NCI-H1436 treated with DMSO at 0.1 percent for 48 hours (cell line): ENCODE measurements around the gene ADGRA3.
"Not testable (repeated sequence)": the region's sequence is repeated elsewhere in the genome, so short reads cannot be mapped to it uniquely, and the experiment has no call there.

Experiments
- DNase-seq: peaks from one replicate; lab custom pipeline; 2025; lab: John Stamatoyannopoulos, UW

ADGRA3 gene

DNA sequence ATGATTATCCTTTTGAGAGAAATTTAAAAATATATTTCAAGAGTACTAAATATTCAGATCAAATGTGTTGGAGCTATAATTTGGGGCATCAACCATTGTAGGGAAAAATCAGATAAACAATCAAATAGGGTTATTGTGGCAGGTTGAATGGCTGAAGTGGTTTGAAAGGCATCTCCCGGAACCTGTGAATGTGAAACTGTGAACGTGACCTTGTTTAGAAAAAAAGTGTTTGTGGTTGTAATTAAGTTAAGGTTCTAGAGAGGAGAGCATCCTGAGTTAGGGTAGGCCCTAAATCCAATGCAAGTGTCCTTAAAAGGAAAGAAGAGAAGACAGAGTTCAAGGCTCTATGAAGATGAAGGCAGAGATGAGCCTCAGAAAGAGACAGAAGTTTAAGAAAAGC, 37.4 kb downstream of the ADGRA3 start:
- no peak for DNase-seq

DNA sequence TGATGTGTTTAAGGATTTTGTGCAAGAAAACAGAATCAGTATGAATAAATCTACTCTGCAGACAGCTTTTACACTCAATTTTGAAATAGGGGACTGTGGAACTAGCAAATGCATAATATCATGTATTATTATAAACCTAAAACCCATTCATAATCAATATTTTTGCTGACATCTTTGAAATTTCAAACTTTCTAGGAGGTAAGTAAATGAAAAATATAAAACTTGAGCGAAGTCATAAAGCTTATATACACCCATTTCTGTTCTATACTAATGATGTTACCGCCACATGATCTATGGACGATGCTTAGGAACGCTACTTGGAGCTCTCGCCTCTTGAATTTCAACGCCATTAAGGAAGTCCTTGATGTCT, 38.1 kb downstream of the ADGRA3 start:
- no peak for DNase-seq

DNA sequence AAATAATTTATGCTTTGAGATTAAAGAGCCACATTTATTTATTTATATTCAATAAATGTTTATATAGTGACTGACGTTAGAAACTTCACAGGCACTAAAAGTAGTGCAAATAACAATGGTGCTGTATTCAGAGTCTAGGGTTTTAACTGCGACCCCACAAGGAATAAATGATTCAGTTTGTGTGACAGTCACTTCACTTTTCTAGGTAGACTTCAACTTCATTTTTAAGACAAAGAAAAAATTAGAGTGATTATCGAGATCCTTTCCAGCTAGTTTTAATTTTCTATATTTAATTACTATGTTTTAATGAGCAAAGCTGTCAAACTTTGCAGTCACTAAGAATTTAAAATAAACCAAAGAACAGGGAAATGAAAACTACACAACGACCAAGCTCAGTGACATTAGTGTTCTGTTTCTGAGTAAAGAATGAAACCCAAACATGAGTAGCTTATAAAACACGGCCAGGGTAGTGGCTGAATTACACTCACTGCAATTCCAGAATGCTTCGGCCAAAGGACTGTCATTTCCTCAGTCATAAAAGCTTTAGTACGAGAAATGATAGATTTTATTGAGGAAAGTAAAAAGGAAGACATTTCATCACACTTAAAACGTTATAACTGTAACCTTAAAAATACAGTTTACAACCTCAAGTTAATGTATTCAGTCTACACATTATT, 38.6 kb downstream of the ADGRA3 start:
- DNase-seq = no peak

DNA sequence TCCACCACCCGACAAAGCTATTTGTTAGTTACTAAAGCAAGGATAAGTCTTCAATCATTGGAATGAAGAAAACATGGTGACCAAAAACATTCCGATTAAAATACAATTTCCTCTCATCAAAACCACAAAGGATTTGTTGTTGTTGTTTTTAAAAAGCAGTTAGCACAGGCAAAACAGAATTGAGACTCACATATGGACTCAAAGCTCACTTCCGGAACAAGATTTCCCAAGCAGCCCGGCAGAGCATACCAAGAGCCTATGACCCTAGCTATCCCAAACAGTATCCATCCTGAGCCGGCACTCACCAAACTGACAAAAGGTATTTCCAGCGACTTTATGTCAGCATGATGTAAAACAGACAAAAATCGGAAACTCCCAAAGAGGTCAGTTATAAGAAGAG, 39.9 kb downstream of the ADGRA3 start:
- DNase-seq = no peak

DNA sequence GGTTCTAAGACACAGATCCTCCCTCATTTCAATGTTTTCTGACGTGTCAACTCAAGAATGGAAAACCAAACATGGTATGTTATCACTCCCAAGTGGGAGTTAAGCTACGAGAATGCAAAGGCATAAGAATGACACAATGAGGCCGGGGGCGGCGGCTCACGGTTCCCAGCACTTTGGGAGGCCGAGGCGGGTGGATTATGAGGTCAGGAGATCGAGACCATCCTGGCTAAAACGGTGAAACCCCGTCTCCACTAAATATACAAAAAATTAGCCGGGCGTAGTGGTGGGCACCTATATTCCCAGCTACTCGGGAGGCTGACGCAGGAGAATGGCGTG, 40.6 kb downstream of the ADGRA3 start:
- DNase-seq = not testable (repeated sequence)

DNA sequence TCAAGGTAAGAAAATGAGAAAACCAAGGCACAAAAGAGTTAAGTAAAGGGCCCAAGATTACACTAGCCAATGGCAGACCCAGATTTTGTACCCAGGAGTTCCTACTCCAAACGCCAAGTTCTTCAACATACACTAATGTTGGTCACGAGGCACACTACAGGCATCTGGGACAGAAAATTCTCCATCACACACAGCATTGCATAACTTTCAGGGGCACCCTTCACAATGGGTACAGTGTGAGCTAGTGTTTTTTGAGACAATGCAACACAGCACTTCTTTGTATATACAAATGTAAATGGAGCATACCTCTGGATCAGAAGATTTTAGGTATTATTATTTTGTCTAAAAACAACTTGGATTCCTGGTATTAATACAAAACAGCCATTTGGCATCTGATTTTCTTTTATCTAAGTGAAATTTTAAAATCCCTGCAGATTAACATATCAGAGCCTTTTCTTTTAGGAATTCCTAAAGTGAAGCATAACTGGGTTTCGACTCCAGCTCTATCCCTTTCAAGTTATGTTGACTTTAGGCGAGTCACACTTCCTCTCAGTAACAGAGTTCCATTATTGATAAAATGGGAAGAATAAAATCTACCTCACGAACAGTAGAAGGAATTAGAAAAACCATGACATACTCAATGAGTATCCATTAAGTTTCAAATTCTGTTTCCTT, 41.1 kb downstream of the ADGRA3 start:
- DNase-seq = no peak

DNA sequence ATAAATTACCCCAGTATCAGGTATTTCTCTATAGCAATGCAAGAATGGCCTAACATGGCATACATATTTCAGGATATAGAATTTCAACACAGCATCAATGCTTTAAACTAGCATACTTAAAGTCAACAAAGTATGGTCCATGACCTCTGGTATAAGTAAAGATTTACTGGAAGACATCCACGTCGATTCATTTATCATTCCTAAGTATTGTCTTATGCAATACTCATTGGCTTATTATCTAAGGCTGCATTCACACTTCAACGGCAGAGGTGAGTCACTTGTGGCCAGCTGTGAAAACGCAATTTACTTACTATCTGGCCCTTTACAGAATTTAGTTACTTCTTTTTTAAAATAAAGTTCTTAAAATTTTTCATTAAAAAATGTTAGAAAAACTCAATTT, 42.6 kb downstream of the ADGRA3 start:
- no peak for DNase-seq

DNA sequence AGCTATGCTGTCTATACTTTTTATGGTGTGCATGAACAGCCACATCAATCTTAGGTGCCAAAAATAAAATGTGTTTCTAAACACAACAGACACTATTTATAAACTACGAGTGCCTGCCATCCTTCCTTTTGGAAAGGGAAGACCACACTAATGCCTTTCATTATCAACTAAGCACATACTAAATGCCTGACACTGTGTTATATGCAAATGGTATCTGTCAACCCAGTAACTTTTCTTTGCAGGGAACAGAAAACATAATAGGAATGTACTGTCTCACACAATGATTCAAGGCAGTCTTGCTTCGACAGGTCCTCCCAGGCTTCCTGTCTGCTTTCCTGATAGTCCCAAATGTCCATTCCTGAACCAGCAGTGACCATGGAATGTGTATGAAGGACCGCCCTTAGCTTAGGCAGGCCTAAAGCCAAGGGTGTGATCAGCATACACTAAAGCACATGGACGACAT, 43.8 kb downstream of the ADGRA3 start:
- DNase-seq = no peak

DNA sequence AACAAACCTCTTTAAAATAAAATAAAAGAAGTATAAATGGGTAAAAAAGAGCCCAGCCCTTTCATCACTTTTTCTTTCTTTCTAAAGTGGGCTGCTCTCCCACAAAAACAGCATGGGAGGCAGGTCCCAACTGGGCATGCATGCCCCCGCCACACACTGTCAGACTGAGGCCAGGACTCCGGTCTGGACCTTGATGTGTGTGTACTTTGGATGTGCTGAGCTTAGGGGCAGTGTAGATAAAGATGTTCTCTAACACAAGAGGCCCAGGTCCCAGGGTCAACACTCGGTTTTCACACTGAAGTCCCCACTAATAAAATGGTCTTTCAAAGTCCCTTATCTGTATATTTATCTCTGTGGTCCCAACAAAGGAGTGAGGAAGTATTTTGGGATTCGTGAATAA, 44.4 kb downstream of the ADGRA3 start:
- DNase-seq = no peak

DNA sequence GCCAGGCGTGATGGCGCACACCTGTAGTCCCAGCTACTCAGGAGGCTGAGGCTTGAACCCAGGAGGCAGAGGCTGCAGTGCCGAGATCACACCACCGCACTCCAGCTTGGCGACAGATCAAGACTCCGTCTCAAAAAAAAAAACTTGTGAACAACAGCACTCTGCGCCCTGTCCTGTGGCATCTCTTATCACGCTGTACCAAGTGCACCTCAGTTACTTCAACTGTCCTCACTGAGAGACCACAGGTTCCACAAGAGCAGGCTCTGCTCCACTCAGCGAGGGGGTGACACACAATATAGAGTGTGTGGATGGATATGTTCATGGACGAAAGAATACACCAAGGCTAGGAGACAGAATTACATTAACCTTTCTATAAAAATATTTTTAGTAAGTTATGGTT, 49.3 kb downstream of the ADGRA3 start:
- no peak for DNase-seq

DNA sequence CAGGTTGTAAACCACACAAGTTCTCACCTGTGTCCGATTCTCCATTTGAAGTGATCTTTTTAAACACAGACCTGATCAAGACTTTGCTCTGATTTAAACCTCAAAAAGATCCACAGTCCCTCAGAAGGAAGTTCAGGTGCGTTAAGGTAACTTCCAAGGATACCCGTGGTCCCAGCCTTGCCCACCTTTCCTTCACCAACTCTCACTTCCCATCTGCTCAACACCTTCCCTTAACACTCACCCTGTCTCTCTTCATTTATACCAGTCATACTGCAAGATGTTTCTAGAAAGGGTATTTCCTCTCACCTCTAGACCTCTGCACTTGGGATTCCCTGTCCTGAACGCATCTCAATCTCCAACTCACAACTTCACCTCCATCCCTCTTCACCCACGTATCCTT, 49.9 kb downstream of the ADGRA3 start:
- no peak for DNase-seq

DNA sequence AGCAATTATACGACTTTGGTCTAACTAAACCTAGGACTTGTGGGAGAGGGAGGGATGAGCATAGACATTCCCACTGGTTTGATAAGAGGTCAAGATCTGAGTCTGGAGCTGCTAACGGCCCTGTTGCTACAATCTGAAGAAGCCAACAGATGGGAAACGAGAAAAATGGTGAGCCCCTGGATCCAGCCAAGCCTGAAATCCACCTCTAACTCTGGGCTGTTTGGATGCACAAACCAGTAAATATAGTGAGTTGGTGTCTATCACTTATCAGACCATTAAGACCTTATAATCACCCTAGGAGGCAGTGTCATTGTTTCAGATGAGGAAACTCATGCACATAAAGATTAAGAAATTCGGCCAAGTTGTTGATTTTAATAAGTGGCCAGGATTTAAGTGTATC, 50.5 kb downstream of the ADGRA3 start:
- DNase-seq = no peak

DNA sequence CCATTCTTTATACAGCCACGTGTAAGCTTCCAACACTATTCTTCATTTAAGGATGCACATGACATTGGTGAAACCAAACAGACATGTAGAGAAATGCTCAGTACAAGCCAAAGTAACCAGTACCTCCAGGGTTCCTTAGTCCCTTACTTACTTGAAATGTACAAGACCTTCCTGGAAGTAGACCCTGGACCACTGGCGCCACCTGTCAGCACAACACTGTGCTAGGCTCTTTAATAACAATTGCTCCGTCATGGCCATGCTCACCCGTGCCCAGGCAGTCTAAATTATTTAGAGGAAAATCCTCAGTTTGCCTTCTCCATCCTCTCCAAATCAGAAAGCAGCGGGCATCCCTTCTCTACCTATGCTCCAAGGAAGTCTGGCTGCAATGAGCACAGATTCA, 52.7 kb downstream of the ADGRA3 start:
- no peak for DNase-seq

DNA sequence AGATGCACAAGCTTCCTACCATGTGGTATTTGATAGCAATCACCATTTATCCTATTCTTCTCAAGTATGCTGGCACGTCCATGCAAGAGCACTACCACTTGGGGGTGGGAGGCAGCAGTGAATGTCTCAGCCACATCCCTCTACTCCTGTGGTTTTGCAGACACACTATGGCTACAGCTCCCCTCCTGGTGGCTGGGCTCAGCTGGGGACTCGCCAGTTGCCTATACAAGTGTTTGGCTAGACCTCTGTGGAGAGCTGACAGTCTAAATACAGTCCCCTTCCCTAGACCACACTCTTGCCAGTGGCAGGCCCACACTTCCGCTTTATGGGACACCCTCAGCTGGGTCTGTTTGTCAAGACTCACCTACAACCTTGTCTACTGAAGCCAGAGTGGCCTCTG, 53.2 kb downstream of the ADGRA3 start:
- no peak for DNase-seq

DNA sequence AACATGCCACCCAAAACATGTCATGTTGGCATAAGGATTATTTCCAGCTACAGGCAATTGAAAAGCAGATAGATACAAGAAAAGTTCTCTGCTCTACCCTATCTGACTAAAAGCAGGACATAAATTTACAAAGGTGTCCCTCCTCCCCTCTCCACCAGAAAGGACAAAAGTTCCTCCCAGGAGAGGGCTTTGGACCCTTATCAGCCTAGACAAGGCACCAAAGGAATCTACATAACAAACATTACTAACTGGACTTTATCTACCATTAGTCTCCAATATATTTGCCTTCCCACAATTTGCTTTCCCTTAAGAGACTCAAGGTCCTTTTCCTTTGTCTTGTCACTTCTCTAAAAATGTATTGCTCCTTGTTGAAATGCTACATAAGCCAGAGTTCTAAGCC, 55.6 kb downstream of the ADGRA3 start:
- DNase-seq = no peak

DNA sequence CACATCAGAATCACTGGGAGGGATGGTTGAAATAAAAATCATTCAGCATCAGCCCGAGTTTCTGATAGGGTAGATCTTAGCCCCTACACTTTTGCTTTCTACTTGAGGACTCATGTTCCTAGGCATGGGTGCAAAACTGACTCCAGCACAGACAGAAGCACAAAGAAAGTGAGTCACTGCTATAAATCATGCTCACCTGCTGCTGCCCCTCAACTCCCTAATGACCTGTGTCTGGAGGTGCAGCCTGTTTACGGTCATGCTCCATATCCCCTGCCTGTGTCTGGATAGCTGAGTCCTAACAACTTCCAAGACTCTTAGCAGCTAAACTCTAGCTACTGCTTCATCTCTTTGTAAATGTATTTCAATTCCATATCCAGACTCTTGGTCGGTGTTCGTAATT, 57.8 kb downstream of the ADGRA3 start:
- no peak for DNase-seq

DNA sequence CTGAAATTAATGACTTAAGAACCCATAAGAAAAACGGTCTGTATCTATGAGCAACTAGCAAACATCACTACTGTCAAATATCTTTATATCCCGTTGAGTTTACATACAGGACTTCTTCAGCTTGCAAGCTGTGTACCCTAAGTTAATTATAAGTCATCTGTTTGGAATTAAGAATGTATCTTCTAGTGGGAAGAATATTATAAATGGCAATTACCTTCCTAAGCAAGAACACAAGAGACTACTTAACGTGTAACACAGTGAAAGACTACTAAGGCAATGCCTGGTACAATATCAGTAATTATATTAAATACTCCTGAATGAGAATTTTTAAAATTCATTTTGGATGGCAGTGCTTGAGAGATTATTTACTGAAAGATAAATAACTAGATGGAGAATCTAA, 58.5 kb downstream of the ADGRA3 start:
- no peak for DNase-seq

DNA sequence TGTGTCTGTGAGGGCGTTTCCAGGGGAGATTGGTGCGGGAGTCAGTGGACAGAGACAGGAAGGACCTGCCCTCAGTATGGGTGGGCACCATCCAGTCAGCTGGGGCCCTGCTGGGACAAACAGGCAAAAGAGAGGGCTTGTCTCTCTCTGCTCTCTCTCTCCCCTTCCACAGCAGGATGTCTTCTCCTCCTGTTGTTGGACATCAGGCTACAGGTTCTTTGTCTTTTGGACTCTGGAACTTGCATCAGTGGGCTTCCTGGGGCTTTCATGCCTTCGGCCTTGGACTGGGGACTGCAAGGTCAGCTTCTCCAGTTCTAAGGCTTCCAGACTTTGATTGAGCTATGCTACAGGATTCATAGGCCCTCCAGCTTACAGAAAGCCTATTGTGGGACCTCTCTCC, 59.6 kb downstream of the ADGRA3 start:
- DNase-seq = no peak

DNA sequence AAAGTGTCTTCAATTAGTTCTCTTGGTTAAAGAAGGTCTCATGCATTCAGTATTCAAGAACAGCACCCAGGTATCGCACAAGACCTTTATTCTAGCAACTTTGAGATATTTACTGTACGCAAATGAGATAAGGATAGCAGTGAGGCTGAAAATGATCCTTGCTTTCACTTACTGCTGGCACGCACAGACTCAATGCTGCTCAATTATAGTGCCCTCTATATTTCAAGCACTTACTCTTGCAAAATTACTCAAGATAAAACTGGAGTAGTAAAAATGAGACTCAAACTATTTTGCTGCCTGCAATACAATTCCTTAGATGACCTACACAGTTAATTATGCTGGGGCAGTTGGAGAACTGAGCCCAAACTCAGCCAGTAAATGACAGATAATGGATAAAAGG, 60.9 kb downstream of the ADGRA3 start:
- DNase-seq = no peak

DNA sequence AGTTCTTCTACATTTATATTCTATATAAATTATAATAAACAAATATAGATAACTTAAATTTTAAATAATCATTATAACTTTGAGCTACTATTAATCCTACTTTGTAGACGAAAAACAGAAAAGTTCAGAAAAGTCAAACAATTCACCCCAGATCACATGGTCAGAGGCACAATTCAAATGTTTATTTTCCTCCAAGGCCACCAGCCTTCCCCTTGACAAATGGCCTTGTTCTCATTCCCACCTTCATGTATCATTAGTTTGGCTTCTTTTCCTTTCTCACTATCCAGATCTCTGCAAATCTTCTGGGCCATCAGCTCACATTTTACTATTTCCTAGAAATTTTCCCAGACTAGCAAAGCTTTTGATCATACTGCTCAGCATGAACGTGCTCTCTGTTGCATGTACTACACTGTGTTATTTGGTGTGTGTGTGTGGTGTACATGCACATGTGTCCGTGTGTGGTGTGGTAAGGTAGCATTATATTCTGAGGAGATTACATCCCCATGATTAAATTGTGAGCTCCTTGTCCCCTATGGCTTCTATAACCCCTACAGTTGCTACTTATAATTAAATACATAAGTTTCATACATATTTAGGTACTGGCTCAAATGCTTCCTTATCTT, 61.5 kb downstream of the ADGRA3 start:
- no peak for DNase-seq

DNA sequence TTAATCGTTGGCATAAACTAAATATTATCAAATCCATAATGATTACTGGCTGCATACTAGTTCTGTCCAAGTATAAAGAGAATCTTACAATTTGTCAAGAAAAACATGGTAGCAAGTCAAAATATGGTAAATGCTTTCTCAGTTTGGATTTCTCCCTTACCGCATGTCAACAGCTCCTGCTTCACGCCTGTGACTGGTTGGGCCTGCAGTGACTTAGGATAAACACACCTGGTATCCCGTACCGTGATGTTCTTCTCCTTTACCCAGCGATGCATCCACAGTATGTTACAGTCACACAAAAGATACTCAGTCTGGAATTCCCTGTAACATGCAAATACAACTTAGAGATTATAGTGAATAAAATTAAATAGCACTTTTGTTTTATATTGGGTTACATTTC, 71.1 kb downstream of the ADGRA3 start:
- no peak for DNase-seq

DNA sequence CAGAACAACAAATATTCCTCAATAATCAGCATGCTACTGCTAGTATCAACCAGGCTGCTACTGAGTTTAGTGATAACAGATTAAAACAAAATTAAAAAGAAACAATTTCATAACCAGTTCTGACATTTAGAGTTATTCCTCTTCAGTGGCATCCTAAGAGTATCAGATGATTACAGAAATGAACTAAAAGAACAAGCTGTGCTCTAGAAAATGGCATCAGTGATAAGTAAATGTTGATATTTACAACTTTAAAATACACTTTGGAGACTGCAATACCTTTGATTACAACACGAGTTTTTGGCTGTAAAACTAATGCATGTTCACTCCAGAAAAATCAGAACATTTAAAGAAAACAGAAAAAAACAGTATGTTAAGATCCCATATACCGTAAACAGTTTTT, 72.9 kb downstream of the ADGRA3 start:
- DNase-seq = no peak

DNA sequence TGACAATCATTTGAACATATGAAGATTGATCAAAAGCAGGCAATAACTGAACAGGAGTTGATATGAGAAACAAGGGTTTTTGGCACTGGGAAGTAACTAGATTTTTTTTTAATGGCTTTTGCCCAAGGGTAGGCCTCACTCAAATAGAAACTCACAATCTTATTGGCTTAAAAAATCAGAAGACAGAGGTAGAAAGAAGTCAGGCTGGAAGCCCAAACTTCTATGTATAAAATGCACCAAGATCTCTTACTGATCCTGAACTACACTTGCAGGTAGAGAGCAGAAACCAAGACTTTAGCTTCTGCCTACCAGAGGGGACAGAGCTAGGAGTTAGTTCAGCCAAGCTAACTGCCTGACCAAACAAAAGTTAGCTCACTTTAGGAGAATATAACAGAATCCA, 74.9 kb downstream of the ADGRA3 start:
- no peak for DNase-seq

DNA sequence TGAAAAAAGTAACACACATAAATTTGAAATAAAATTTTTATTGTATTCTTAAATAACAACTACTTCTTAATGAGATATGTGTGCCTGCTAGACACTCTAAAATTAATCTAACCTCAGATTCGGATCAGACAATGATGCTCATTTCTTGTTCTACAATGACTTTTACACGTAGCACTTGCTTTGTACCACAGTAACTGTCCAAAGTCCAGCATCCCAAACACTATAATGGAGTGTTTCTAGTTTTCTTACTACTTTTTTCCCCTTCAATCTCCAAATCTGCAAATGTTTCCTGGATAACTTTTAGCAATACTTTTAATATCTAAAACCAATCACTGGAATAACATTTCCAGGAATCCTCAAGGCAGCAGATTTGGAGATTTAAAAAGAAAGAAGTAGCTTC, 75.9 kb downstream of the ADGRA3 start:
- DNase-seq = no peak
